HG03139 (cell line): ENCODE measurements around the gene TMTC1.

Experiments used
- ATAC-seq: cut with Tn5 transposase; IDR thresholded peaks from one replicate; pipeline ENCODE4 v1.9.1; 2021; ENCODE audit not compliant: unreplicated experiment

The TMTC1 gene

GRCh38 chr12:29492891-29493290, 290.9 kb downstream of the TMTC1 start:
- ATAC-seq, result no peak

- no peak for ATAC-seq
These were observed 296.8 kb downstream of the TMTC1 start for GRCh38 chr12:29486972-29487371.

DNA sequence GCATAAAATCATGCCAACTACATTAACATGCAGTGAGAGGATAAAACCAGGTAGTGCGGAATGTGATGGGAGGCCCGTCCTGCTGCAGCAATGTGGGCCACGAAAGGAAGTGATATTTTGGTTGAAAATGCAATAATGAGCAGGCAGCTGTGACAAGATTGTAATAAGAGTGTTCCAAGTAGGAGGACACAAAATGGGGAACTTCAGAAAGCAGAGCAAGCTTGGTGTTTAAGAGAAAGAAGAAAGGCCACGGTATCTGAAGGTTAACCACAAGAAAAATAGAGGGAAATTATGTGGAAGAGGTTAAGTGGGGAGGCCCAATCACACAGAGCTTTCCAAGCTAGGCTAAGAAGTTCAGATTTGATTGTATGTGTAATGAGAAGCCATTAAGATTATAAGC, 320.5 kb downstream of the TMTC1 start:
- ATAC-seq, result no peak

DNA sequence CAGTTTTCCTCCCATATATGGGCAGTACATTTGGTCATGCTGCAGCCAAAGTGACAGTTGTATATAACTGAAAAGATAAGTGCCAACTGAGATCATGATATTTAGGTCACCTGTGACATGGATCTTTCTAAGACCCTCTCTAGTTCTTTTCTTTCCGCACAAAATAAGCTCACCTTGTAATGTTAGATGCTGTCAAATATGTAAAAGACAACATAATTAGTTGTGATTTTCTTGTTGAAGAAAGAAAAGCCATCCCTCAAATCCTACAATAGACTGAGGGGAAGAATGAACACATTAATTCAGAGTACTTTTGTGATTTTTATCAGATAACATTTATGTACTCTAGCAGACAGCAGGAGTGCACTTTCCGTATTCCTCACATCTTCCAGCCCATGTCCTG, 323.7 kb downstream of the TMTC1 start:
- no peak for ATAC-seq

DNA sequence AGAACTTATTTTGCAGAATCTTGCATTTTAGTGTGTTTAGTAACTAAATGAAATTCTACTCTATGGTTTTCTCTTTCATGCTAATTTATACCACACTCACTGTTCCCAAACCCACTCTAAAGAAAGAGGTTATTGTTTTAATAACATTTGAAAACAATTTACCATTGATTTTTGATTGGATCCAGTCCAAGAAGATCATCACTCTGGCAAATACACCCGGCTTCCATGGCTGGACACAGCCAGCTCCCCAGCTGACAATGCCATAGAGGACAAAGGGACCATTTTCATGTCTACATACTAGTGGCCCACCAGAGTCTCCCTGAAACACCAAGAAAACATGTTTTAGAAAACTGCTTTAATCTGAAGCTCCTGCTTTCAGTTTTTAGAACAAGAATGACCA, 328.7 kb downstream of the TMTC1 start:
- ATAC-seq, result no peak

DNA sequence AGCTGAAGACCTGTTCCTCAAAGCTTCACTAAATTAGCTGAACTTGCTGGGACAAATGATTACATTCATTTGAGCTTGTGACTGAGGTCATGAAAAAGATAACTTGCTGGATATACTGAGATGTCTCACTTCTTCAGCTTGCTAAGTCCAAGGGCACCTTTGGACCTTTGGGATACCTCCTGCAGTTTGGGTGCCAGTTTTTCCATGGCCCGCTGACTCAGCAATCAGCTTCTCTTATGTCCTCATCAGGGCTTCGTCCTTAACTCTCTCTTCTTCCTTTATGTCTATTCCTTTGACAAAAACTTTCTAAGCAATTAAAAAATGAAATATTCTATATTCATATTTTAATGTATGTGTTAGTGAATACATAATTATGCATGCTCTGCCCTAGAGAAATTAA, 331.9 kb downstream of the TMTC1 start:
- ATAC-seq, result no peak
